ENCODE data around the gene ONECUT1. TPM values are rescaled to one million over a fixed set of nuclear protein-coding genes. Genes with fewer than 3 reads are reported as not detected.

ONECUT1 gene
- total and polyA plus RNA-seq, 2 donors (not counting 3 experiments of a cell fraction or from before 2014, with no cell fraction given): not detected

DNA sequence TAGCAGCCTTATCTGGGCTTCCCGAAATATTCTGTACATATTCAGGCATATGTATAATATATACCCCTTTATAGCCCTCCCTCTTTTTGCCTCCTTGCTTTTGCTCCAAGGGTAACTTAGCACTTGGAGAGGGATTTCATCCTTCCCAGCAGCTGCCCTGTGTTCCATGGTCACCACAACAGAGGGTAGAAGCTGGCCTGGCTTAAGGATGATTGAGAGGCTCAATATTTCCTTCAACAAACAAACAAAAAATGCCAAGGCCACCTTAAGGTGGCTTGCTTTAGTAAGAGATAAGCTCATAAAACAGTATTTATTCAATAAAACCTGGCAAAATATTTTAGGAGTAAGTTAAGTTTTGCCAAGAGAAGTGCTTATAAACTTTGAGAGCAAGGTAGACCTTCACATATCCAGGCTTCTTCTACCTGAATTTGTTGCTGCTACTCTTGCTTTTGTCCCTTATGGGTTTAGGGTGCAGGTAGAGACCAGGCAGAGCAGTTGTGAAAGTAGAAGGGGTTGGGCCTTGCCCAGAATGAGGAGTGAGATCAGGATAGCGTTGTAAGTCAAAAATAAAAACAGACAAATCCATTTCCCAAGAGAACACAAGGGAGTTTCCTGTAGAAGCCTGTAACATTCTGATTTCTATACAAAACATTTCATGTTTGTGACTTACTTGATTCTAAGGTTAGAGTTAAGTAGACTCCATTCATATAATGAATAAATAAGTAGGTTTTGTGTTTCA is 58.2 kb downstream of the ONECUT1 start:
- Histone ChIP-seq H3K36me3 (ENCODE audit: control insufficient read depth in 2 of 2, extremely low read depth in 1 of 2, insufficient read depth in 2 of 2, low read length in 2 of 2) (no peaks in the 10 kb centered on the region), H3K9ac (replicated peaks; ENCODE audit: extremely low read depth, insufficient read depth, low read length) (no peak overlapping the region), H3K79me2 (ENCODE audit: control insufficient read depth, insufficient read depth, low read length) (no peaks in the 10 kb centered on the region), H3K4me2 (ENCODE audit: insufficient read depth, low read length) (no peak overlapping the region), H4K20me1 (replicated peaks; ENCODE audit: control insufficient read depth, extremely low read depth, insufficient read depth, low read length) (no peaks in the 10 kb centered on the region), H3K9me1 (replicated peaks; ENCODE audit: control insufficient read depth, extremely low read depth, insufficient read depth, low read length) (no peaks in the 10 kb centered on the region), H3K9me3 (replicated peaks; ENCODE audit: control insufficient read depth, insufficient read depth, low read length) (no peaks in the 10 kb centered on the region), H3K27me3 (ENCODE audit: control insufficient read depth in 2 of 2, insufficient read depth in 2 of 2, low read length in 2 of 2) (no peaks in the 10 kb centered on the region), H3K27ac (ENCODE audit: insufficient read depth, low read depth, low read length) (peak overlapping the region; percentile 9), H2AFZ (ENCODE audit: low read depth, low read length) (peak overlapping the region; percentile 53), H3K4me1 (ENCODE audit: control insufficient read depth, extremely low read depth, insufficient read depth, low read length) (peaks cover 38% of the 10 kb centered on the region), H3K4me3 (replicated peaks in 1 of 3; ENCODE audit: insufficient read depth in 1 of 3, low read depth in 1 of 3, low read length in 3 of 3) (no peak overlapping the region)
- intact Hi-C loops (cut with micrococcal nuclease): loop anchor here (2.0 to 10.0 kb wide), 5 partner anchors 137 to 747 kb away; no protein-coding TSS in a partner anchor
- TF ChIP-seq FOS (IDR thresholded peaks at IDR 0.05; ENCODE audit: borderline replicate concordance, insufficient read depth, low read length) (no peak), GATA2 (IDR thresholded peaks at IDR 0.05; ENCODE audit: insufficient read depth, insufficient read length, low read depth, low read length) (no peak)
- peak; percentile 66 for DNase-seq (ENCODE audit: low read depth, low spot score)
- ChIA-PET POLR2A (no interaction called here), CTCF (interaction anchor here (0.9 to 3.3 kb wide), 3 partner anchors 400 to 796 kb away, joined by 3 to 14 read pairs (median 5); no protein-coding TSS in a partner anchor)
- no TSS peak for BruUV-seq (replicated peaks)
- dilution Hi-C loops (cut with MboI; ENCODE audit: extremely low pct_ligation_motif_present, low sequenced_read_pairs): no loop called here
- FAIRE-seq: no peak

DNA sequence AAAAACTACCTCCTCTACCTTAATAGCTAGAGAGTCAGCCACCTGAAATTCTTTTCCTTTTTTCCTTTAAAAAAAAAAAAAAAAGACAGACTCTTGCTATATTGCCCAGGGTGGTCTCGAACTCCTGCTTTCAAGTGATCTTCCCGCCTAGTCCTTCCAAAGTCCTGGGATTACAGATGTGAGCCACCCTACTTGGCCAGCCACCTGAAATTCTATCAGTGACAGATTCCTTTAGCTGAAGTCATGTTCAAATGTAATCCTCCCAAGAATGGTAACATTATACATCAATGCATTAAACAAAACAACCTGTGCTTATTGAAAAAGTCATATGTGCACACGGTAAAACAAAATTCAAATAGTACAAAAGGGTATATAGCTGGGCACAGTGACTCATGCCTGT is 59.1 kb downstream of the ONECUT1 start:
- TF ChIP-seq FOS (IDR thresholded peaks at IDR 0.05; ENCODE audit: borderline replicate concordance, insufficient read depth, low read length) (no peak), POLR2A (IDR thresholded peaks at IDR 0.05; ENCODE audit: low read depth, low read length) (no peak), POLR2AphosphoS5 (IDR thresholded peaks at IDR 0.05; ENCODE audit: insufficient read depth, low read depth, low read length) (no peak), MYC (IDR thresholded peaks at IDR 0.05; ENCODE audit: low read depth, low read length) (no peak), GATA2 (IDR thresholded peaks at IDR 0.05; ENCODE audit: insufficient read depth, insufficient read length, low read depth, low read length) (no peak), EZH2 (IDR thresholded peaks at IDR 0.05; ENCODE audit: borderline replicate concordance, low read depth, low read length, severe bottlenecking) (no peak), JUN (IDR thresholded peaks at IDR 0.05; ENCODE audit: borderline replicate concordance, insufficient read depth, insufficient read length, low read depth) (no peak)
- TF ChIP-seq, protein P1, sequence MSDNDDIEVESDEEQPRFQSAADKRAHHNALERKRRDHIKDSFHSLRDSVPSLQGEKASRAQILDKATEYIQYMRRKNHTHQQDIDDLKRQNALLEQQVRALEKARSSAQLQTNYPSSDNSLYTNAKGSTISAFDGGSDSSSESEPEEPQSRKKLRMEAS (IDR thresholded peaks at IDR 0.05; ENCODE audit: insufficient read depth, insufficient read length): no peak
- TF ChIP-seq, protein P2, sequence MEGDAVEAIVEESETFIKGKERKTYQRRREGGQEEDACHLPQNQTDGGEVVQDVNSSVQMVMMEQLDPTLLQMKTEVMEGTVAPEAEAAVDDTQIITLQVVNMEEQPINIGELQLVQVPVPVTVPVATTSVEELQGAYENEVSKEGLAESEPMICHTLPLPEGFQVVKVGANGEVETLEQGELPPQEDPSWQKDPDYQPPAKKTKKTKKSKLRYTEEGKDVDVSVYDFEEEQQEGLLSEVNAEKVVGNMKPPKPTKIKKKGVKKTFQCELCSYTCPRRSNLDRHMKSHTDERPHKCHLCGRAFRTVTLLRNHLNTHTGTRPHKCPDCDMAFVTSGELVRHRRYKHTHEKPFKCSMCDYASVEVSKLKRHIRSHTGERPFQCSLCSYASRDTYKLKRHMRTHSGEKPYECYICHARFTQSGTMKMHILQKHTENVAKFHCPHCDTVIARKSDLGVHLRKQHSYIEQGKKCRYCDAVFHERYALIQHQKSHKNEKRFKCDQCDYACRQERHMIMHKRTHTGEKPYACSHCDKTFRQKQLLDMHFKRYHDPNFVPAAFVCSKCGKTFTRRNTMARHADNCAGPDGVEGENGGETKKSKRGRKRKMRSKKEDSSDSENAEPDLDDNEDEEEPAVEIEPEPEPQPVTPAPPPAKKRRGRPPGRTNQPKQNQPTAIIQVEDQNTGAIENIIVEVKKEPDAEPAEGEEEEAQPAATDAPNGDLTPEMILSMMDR (IDR thresholded peaks at IDR 0.05; ENCODE audit: extremely low read depth in 1 of 2, insufficient read depth in 1 of 2, low read depth in 1 of 2, low read length in 2 of 2): no peak
- H3K27ac ChIP-seq (ENCODE audit: insufficient read depth, low read depth, low read length): peak overlapping the region; percentile 73
- no peaks in the 10 kb centered on the region for H3K79me2 ChIP-seq (ENCODE audit: control insufficient read depth, insufficient read depth, low read length)
- H3K9ac ChIP-seq (replicated peaks; ENCODE audit: extremely low read depth, insufficient read depth, low read length): no peak overlapping the region
- no peaks in the 10 kb centered on the region for H3K36me3 ChIP-seq (ENCODE audit: control insufficient read depth in 2 of 2, extremely low read depth in 1 of 2, insufficient read depth in 2 of 2, low read length in 2 of 2)
- intact Hi-C loops (cut with micrococcal nuclease): loop anchor here (2.0 to 10.0 kb wide), 5 partner anchors 136 to 746 kb away; no protein-coding TSS in a partner anchor
- H4K20me1 ChIP-seq (replicated peaks; ENCODE audit: control insufficient read depth, extremely low read depth, insufficient read depth, low read length): no peaks in the 10 kb centered on the region
- no peak overlapping the region for H2AFZ ChIP-seq (ENCODE audit: low read depth, low read length)
- FAIRE-seq: no peak
- CTCF ChIA-PET: interaction anchor here (0.7 to 3.3 kb wide), 3 partner anchors 54 to 795 kb away, joined by 3 to 14 read pairs (median 4); no protein-coding TSS in a partner anchor
- BruUV-seq (replicated peaks): no TSS peak
- dilution Hi-C loops (cut with MboI; ENCODE audit: extremely low pct_ligation_motif_present, low sequenced_read_pairs): no loop called here
- POLR2A ChIA-PET: no interaction called here
- peaks cover 38% of the 10 kb centered on the region for H3K4me1 ChIP-seq (ENCODE audit: control insufficient read depth, extremely low read depth, insufficient read depth, low read length)
- H3K27me3 ChIP-seq (ENCODE audit: control insufficient read depth in 2 of 2, insufficient read depth in 2 of 2, low read length in 2 of 2): no peaks in the 10 kb centered on the region
- H3K4me2 ChIP-seq (ENCODE audit: insufficient read depth, low read length): no peak overlapping the region
- H3K4me3 ChIP-seq (replicated peaks in 1 of 3; ENCODE audit: insufficient read depth in 1 of 3, low read depth in 1 of 3, low read length in 3 of 3): no peak overlapping the region
- H3K9me3 ChIP-seq (replicated peaks; ENCODE audit: control insufficient read depth, insufficient read depth, low read length): no peaks in the 10 kb centered on the region
- DNase-seq (ENCODE audit: low read depth, low spot score): no peak
- no peaks in the 10 kb centered on the region for H3K9me1 ChIP-seq (replicated peaks; ENCODE audit: control insufficient read depth, extremely low read depth, insufficient read depth, low read length)

Measured in endothelial cell of umbilical vein (primary cell).